ENCODE results near the gene MTERF4. TPM values are rescaled to one million over a fixed set of nuclear protein-coding genes. Genes with fewer than 3 reads are reported as not detected.

The MTERF4 gene
- total and polyA plus RNA-seq, 2 of the 8 experiments (the other 6 are each of a cell fraction or from before 2014, with no cell fraction given), result 25.9 to 28.5 TPM

DNA sequence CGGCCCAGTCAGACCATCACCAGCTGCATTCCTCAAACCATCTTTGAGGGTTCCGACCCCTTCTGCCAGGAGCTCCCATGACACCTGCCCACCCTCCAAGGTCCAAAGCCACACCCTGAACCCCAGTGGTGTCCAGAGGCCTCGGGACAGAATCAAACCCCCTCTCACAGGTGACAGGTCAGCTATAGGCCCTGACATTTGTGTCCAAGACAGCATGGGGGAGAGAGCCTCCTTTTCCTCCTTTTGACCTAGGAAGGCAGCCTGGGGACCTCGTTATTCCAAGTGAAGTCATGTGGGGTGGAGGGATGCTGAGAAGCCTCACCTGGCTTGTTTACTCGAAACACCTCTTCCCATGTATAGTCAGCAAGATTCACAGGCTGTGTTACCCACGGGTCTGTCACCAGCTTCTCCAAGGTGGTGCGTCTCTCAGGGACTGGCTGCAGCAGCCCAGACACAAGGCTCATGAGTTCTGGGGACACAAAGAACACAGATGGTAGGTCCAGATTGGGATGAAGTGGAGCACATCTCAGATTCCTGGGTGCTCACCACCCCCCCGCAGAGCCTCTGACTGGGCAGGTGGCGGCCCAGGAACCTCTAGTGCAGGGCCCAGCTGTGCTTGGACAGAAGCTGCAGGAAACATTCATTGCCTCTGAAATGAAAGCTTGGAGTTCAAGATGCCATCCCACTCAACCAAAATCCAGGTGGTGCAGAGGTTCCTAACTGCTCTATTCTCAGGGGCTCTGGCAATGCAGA, 5.1 kb upstream of the MTERF4 start:
- H3K9ac ChIP-seq (replicated peaks in 1 of 4; ENCODE audit: extremely low read depth in 1 of 4, low read depth in 3 of 4, low read length in 3 of 4), result no peak overlapping the region
- no peak overlapping the region for H3K23ac ChIP-seq (ENCODE audit: insufficient read length)
- WGBS, 2 experiments (ENCODE audit: extremely low coverage in 1 of 2, insufficient coverage in 1 of 2, insufficient read length in 1 of 2, insufficient replicate concordance in 2 of 2, low coverage in 1 of 2, low lambda C conversion rate in 2 of 2, missing lambda C conversion rate in 1 of 2), result 94% methylated on average over 9 of the region's 9 CpGs; no CpG with 5 or more reads in 1 of the 2 experiments
- ChIA-PET POLR2A (ENCODE audit: partially characterized antibody) (interaction anchor here (0.9 kb wide), 1 partner anchor 41 kb away, joined by 3 read pairs; no protein-coding TSS in a partner anchor), CTCF (ENCODE audit: partially characterized antibody) (no interaction called here)
- no peak overlapping the region for H3K56ac ChIP-seq (replicated peaks; ENCODE audit: insufficient read length, low read depth, low read length)
- no peak overlapping the region for H2BK120ac ChIP-seq (replicated peaks; ENCODE audit: low read depth, low read length)
- H3K4me3 ChIP-seq (ENCODE audit: extremely low read depth in 1 of 4, insufficient read depth in 2 of 4, low read depth in 3 of 4, low read length in 4 of 4), result no peak overlapping the region
- H2BK20ac ChIP-seq (ENCODE audit: low read length), result no peak overlapping the region
- H3K4ac ChIP-seq (replicated peaks; ENCODE audit: insufficient read length, low read depth, low read length), result no peak overlapping the region
- peaks cover 0 to 17% (median 2%) of the 10 kb centered on the region in 4 experiments; a peak in 4 of 8 replicates for H3K36me3 ChIP-seq (ENCODE audit: control insufficient read depth in 2 of 4, insufficient read depth in 4 of 4, low read length in 3 of 4)
- no peak overlapping the region for H3K14ac ChIP-seq (ENCODE audit: insufficient read length)
- no peaks in the 10 kb centered on the region for H3K79me2 ChIP-seq (ENCODE audit: control insufficient read depth in 1 of 2, insufficient read depth in 2 of 2, low read length in 2 of 2)
- H3K4me1 ChIP-seq (replicated peaks in 1 of 4; ENCODE audit: control insufficient read depth in 3 of 4, insufficient read depth in 4 of 4, low read length in 3 of 4), result no peaks in the 10 kb centered on the region; a peak in 1 of 7 replicates
- H2AFZ ChIP-seq (ENCODE audit: low read length), result no peak overlapping the region
- FAIRE-seq (no peak), DNase-seq (ENCODE audit: low read depth in 1 of 2, low spot score in 2 of 2) (no peak)
- no peak overlapping the region for H2BK12ac ChIP-seq (ENCODE audit: low read depth, low read length)
- H2BK5ac ChIP-seq (ENCODE audit: low read depth, low read length), result no peak overlapping the region
- H3K23me2 ChIP-seq (ENCODE audit: low read depth, low read length), result no peaks in the 10 kb centered on the region; the same call in 1 of the 2 replicates
- no peaks in the 10 kb centered on the region; the same call in 1 of the 2 replicates for H3K79me1 ChIP-seq (ENCODE audit: low read depth, low read length)
- no peak overlapping the region for H4K91ac ChIP-seq (replicated peaks; ENCODE audit: insufficient read length, low read length)
- no peak overlapping the region for H3K18ac ChIP-seq (ENCODE audit: extremely low read depth, low read length)
- H4K5ac ChIP-seq (ENCODE audit: insufficient read length, low read depth, low read length), result no peak overlapping the region
- no peaks in the 10 kb centered on the region for H3K27me3 ChIP-seq (replicated peaks in 1 of 4; ENCODE audit: control insufficient read depth in 3 of 4, extremely low read depth in 1 of 4, insufficient read depth in 3 of 4, low read length in 3 of 4)
- peaks cover 0 to 6% of the 10 kb centered on the region in 2 experiments for H4K20me1 ChIP-seq (replicated peaks in 1 of 2; ENCODE audit: control insufficient read depth in 1 of 2, insufficient read depth in 2 of 2, low read length in 2 of 2)
- H2AK5ac ChIP-seq (ENCODE audit: low read depth, low read length), result no peak overlapping the region
- H3K4me2 ChIP-seq (ENCODE audit: insufficient read depth in 1 of 2, low read depth in 2 of 2, low read length in 2 of 2), result no peak overlapping the region
- H2BK15ac ChIP-seq (ENCODE audit: low read length), result no peak overlapping the region
- no peaks in the 10 kb centered on the region for H3K9me3 ChIP-seq (ENCODE audit: insufficient read depth in 2 of 2, low read depth in 1 of 2, low read length in 1 of 2)
- H4K8ac ChIP-seq (ENCODE audit: extremely low read depth, insufficient read depth, low read length), result no peak overlapping the region
- H3K27ac ChIP-seq (ENCODE audit: low read depth, low read length), result no peak overlapping the region
- TF ChIP-seq, protein P1, sequence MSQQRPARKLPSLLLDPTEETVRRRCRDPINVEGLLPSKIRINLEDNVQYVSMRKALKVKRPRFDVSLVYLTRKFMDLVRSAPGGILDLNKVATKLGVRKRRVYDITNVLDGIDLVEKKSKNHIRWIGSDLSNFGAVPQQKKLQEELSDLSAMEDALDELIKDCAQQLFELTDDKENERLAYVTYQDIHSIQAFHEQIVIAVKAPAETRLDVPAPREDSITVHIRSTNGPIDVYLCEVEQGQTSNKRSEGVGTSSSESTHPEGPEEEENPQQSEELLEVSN (IDR thresholded peaks at IDR 0.05), result no peak
- no peak for TF ChIP-seq TAF1 (IDR thresholded peaks at IDR 0.05; ENCODE audit: low read depth, low read length)
- TF ChIP-seq, protein P2, sequence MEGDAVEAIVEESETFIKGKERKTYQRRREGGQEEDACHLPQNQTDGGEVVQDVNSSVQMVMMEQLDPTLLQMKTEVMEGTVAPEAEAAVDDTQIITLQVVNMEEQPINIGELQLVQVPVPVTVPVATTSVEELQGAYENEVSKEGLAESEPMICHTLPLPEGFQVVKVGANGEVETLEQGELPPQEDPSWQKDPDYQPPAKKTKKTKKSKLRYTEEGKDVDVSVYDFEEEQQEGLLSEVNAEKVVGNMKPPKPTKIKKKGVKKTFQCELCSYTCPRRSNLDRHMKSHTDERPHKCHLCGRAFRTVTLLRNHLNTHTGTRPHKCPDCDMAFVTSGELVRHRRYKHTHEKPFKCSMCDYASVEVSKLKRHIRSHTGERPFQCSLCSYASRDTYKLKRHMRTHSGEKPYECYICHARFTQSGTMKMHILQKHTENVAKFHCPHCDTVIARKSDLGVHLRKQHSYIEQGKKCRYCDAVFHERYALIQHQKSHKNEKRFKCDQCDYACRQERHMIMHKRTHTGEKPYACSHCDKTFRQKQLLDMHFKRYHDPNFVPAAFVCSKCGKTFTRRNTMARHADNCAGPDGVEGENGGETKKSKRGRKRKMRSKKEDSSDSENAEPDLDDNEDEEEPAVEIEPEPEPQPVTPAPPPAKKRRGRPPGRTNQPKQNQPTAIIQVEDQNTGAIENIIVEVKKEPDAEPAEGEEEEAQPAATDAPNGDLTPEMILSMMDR (IDR thresholded peaks at IDR 0.05; ENCODE audit: control extremely low read depth in 1 of 3, insufficient read depth in 1 of 3, low read depth in 1 of 3, low read length in 3 of 3), result no peak
- TF ChIP-seq SAP30 (IDR thresholded peaks at IDR 0.05; ENCODE audit: insufficient read depth, insufficient replicate concordance, low read length), result no peak
- TF ChIP-seq CHD2 (IDR thresholded peaks at IDR 0.05; ENCODE audit: low read length), result no peak
- no peak for TF ChIP-seq BACH1 (IDR thresholded peaks at IDR 0.05; ENCODE audit: low read length)
- no peak for TF ChIP-seq MAFK (IDR thresholded peaks at IDR 0.05; ENCODE audit: low read depth, low read length)
- TF ChIP-seq SP4 (IDR thresholded peaks at IDR 0.05; ENCODE audit: low read length), result no peak
- TF ChIP-seq NANOG (IDR thresholded peaks at IDR 0.05; ENCODE audit: insufficient read depth, low read depth, low read length, poor library complexity, severe bottlenecking), result no peak
- TF ChIP-seq SIX5 (IDR thresholded peaks at IDR 0.05; ENCODE audit: low read depth, low read length), result no peak

Data from H1 (cell line).